ENCODE measurements around the gene TTLL10. TPM values are rescaled to one million over a fixed set of nuclear protein-coding genes. Genes with fewer than 3 reads are reported as not detected.

The TTLL10 gene
- polyA plus RNA-seq, 1 donor from 2014 or later: not detected

DNA sequence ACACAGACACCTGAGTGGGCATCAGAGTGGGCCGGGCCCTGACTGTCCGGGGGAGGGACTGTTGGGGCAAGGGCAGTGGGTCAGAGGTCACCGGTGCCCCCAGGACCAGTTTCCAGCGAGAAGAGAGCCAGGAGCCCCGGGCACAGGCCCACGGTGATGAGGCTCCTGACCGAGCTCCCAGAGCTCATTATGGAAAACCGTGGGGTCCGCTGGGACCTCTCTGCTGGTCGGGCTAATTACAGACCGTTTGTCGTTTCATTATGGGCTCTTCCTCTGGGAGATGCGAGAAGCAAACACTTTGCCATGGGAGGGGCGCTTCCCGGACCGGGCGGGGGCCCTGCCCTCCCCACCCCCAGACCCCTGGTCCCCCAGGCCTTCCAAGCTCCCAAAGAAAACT is 12.0 kb upstream of the TTLL10 start:
- Histone ChIP-seq H3K27ac (ENCODE audit: low read length) (no peak overlapping the region), H3K79me2 (replicated peaks; ENCODE audit: insufficient read depth, low read length) (no peaks in the 10 kb centered on the region), H3K4me2 (ENCODE audit: low read length) (no peak overlapping the region), H3K27me3 (ENCODE audit: insufficient read depth, low read depth, low read length) (no peaks in the 10 kb centered on the region), H4K20me1 (ENCODE audit: insufficient read depth) (no peaks in the 10 kb centered on the region), H3K36me3 (ENCODE audit: insufficient read depth, low read length) (no peaks in the 10 kb centered on the region), H3K4me3 (ENCODE audit: low read length) (no peak overlapping the region), H3K9ac (ENCODE audit: low read length) (no peak overlapping the region), H3K9me3 (ENCODE audit: low read length) (no peaks in the 10 kb centered on the region), H2AFZ (ENCODE audit: low read depth, low read length) (no peak overlapping the region), H3K9me2 (ENCODE audit: insufficient read depth, low read length) (no peaks in the 10 kb centered on the region), H3F3A (ENCODE audit: insufficient read depth, low read length, poor library complexity, severe bottlenecking) (no peaks in the 10 kb centered on the region)
- TF ChIP-seq REST (IDR thresholded peaks at IDR 0.05; ENCODE audit: borderline replicate concordance) (no peak), SMC3 (conservative IDR thresholded peaks at IDR 0.05; ENCODE audit: poor library complexity) (no peak), RAD21 (conservative IDR thresholded peaks at IDR 0.05) (no peak), TAF1 (IDR thresholded peaks at IDR 0.05; ENCODE audit: low read depth) (no peak), EZH2 (IDR thresholded peaks at IDR 0.05; ENCODE audit: borderline replicate concordance, insufficient read depth, low read length, poor library complexity, severe bottlenecking) (no peak), EP300 (conservative IDR thresholded peaks at IDR 0.05; ENCODE audit: poor library complexity, severe bottlenecking) (no peak), POLR2AphosphoS5 (IDR thresholded peaks at IDR 0.05) (no peak), MXI1 (conservative IDR thresholded peaks at IDR 0.05; ENCODE audit: poor library complexity, severe bottlenecking) (no peak)
- TF ChIP-seq, protein P1, sequence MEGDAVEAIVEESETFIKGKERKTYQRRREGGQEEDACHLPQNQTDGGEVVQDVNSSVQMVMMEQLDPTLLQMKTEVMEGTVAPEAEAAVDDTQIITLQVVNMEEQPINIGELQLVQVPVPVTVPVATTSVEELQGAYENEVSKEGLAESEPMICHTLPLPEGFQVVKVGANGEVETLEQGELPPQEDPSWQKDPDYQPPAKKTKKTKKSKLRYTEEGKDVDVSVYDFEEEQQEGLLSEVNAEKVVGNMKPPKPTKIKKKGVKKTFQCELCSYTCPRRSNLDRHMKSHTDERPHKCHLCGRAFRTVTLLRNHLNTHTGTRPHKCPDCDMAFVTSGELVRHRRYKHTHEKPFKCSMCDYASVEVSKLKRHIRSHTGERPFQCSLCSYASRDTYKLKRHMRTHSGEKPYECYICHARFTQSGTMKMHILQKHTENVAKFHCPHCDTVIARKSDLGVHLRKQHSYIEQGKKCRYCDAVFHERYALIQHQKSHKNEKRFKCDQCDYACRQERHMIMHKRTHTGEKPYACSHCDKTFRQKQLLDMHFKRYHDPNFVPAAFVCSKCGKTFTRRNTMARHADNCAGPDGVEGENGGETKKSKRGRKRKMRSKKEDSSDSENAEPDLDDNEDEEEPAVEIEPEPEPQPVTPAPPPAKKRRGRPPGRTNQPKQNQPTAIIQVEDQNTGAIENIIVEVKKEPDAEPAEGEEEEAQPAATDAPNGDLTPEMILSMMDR (IDR thresholded peaks at IDR 0.05; ENCODE audit: poor library complexity, severe bottlenecking): no peak

- Histone ChIP-seq H3K9me3 (ENCODE audit: low read length) (no peaks in the 10 kb centered on the region), H3K4me3 (ENCODE audit: low read length) (no peak overlapping the region), H3F3A (ENCODE audit: insufficient read depth, low read length, poor library complexity, severe bottlenecking) (no peaks in the 10 kb centered on the region), H3K9ac (ENCODE audit: low read length) (no peak overlapping the region), H2AFZ (ENCODE audit: low read depth, low read length) (no peak overlapping the region), H3K4me2 (ENCODE audit: low read length) (no peak overlapping the region), H3K79me2 (replicated peaks; ENCODE audit: insufficient read depth, low read length) (no peaks in the 10 kb centered on the region), H3K27ac (ENCODE audit: low read length) (no peak overlapping the region), H3K27me3 (ENCODE audit: insufficient read depth, low read depth, low read length) (no peaks in the 10 kb centered on the region), H3K36me3 (ENCODE audit: insufficient read depth, low read length) (no peaks in the 10 kb centered on the region), H3K9me2 (ENCODE audit: insufficient read depth, low read length) (no peaks in the 10 kb centered on the region), H4K20me1 (ENCODE audit: insufficient read depth) (no peaks in the 10 kb centered on the region)
- TF ChIP-seq, protein P1 (IDR thresholded peaks at IDR 0.05; ENCODE audit: poor library complexity, severe bottlenecking): no peak
- TF ChIP-seq REST (IDR thresholded peaks at IDR 0.05; ENCODE audit: borderline replicate concordance) (no peak), RAD21 (conservative IDR thresholded peaks at IDR 0.05) (no peak), MXI1 (conservative IDR thresholded peaks at IDR 0.05; ENCODE audit: poor library complexity, severe bottlenecking) (no peak), POLR2AphosphoS5 (IDR thresholded peaks at IDR 0.05) (no peak)
These were observed 10.8 kb upstream of the TTLL10 start for GRCh38 chr1:1162597-1163537.
